Tibial artery (tissue), 4 donors: Measurements from ENCODE around the gene SEMA3E.

Source experiments
- DNase-seq, 2 donors: peaks; one replicate each; pipeline ENCODE4 v3.0.0-alpha.2; 2019
- H3K27ac ChIP-seq, 2 donors: fragments of 200-600 bp; sonication (generic) in 1 of 2; 1 replicate in 1 of 2; 2 replicates in 1 of 2; pipeline ENCODE4 v1.5.1; 2018 to 2019; ENCODE audit warnings: mild to moderate bottlenecking in 1 of 2
- H3K27me3 ChIP-seq, 2 donors: fragments of 200-600 bp; sonication (generic) in 1 of 2; one replicate each; pipeline versions ENCODE4 v1.5.1 to v1.6.0; 2016 to 2019
- H3K36me3 ChIP-seq, 3 donors: fragments of 200-600 bp; sonication (generic) in 2 of 3; one replicate each; pipeline ENCODE4 v1.5.1; 2016 to 2019; ENCODE audit warnings: mild to moderate bottlenecking in 2 of 3
- H3K4me1 ChIP-seq, 4 donors: fragments of 200-600 bp; sonication (generic) in 2 of 4; 1 replicate in 3 of 4; 2 replicates in 1 of 4; pipeline ENCODE4 v1.5.1; 2016 to 2019
- H3K4me3 ChIP-seq, 2 donors: fragments of 200-600 bp; sonication (generic) in 1 of 2; 1 replicate in 1 of 2; 2 replicates in 1 of 2; pipeline ENCODE4 v1.5.1; 2018 to 2019; ENCODE audit warnings: mild to moderate bottlenecking in 2 of 2
- H3K9me3 ChIP-seq, 3 donors: fragments of 200-600 bp; sonication (generic) in 1 of 3; one replicate each; pipeline ENCODE4 v1.5.1; 2016 to 2019
- intact Hi-C: fragments of 100-400 bp; cut with DNase I; formaldehyde crosslinking; loops from one replicate; pipeline ENCODE4 v1.15.0; 2023; ENCODE audit warnings: low total_unique reads
- TF ChIP-seq, protein P1 (sequence below), 2 experiments: fragments of 200-600 bp in 1 of 2; fragments of 450-650 bp in 1 of 2; IDR thresholded peaks; one replicate each; pipeline ENCODE4 v1.5.1; 2017 to 2019; ENCODE audit warnings: antibody characterized with exemption in 2 of 2, mild to moderate bottlenecking in 1 of 2, moderate library complexity in 1 of 2

SEMA3E gene

DNA sequence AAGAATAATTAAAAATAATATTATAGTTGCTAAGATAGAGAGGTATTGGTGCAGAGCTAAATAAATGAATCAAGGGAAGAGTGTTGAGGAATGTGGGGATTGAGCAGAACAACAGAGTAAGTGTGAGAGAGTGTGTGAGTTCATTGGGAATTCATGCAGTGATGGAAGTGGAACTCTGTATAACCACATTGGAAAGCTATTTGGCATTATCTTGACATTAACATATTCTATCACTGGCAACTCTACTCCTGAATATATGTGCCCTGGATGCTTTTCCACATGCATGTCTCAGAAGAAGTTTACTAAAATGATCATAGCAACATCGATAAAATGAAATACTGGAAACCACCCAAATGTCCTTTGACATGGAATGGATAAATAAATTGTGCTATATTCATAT is 164.1 kb downstream of the SEMA3E start:
- H3K9me3 ChIP-seq = no peaks in the 10 kb centered on the region
- H3K27ac ChIP-seq = no peak overlapping the region
- no peak for DNase-seq
- H3K36me3 ChIP-seq = no peaks in the 10 kb centered on the region
- H3K4me3 ChIP-seq = no peak overlapping the region
- no peaks in the 10 kb centered on the region for H3K27me3 ChIP-seq
- no peaks in the 10 kb centered on the region for H3K4me1 ChIP-seq
- intact Hi-C loops = no loop called here
- TF ChIP-seq, protein P1, sequence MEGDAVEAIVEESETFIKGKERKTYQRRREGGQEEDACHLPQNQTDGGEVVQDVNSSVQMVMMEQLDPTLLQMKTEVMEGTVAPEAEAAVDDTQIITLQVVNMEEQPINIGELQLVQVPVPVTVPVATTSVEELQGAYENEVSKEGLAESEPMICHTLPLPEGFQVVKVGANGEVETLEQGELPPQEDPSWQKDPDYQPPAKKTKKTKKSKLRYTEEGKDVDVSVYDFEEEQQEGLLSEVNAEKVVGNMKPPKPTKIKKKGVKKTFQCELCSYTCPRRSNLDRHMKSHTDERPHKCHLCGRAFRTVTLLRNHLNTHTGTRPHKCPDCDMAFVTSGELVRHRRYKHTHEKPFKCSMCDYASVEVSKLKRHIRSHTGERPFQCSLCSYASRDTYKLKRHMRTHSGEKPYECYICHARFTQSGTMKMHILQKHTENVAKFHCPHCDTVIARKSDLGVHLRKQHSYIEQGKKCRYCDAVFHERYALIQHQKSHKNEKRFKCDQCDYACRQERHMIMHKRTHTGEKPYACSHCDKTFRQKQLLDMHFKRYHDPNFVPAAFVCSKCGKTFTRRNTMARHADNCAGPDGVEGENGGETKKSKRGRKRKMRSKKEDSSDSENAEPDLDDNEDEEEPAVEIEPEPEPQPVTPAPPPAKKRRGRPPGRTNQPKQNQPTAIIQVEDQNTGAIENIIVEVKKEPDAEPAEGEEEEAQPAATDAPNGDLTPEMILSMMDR (IDR thresholded peaks at IDR 0.05) = no peak

DNA sequence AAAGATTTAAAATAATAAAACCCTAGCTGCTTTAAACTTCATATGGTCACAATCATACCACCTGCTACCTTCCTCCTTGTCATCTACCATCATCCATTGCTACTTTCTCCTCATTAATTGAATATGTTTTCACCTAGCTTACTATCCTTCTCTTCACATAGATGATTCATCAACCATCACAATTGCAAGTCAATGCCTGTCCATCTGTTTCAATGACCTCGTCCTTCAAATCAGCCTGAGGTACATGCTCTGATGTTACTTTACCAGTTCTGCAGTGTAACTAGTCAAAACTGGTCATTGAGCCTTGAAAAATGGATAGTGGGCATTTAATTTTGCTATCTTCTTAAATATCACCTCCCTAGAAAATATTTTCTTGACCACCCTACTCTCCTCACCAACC is 164.7 kb downstream of the SEMA3E start:
- DNase-seq = no peak
- intact Hi-C loops = no loop called here
- Histone ChIP-seq H3K9me3 (no peaks in the 10 kb centered on the region), H3K4me3 (no peak overlapping the region), H3K27me3 (no peaks in the 10 kb centered on the region), H3K4me1 (no peaks in the 10 kb centered on the region), H3K36me3 (no peaks in the 10 kb centered on the region), H3K27ac (no peak overlapping the region)
- TF ChIP-seq, protein P1 (IDR thresholded peaks at IDR 0.05) = no peak

DNA sequence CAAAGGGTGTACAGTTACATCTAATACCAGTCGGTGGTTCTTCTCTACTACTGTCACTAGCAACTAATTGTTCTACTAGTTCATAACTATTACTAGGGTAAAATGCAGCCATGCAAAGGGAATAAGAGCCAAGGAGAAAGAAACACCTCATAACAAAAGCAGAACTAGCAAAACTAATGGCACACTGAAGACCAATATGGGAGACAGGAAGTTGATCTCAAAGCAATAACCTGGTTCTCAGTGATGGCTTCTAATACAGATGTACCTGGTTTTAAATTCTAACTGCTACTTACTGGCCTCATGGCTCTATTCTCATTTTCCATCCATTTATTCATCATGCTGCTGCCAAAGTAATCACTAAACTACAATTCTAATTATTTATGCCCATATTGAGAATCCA is 170.3 kb downstream of the SEMA3E start:
- H3K4me1 ChIP-seq = peaks cover 0 to 10% (median 0%) of the 10 kb centered on the region in 4 donors
- H3K36me3 ChIP-seq = no peaks in the 10 kb centered on the region
- H3K27me3 ChIP-seq = no peaks in the 10 kb centered on the region
- TF ChIP-seq, protein P1 (IDR thresholded peaks at IDR 0.05) = no peak
- no peaks in the 10 kb centered on the region for H3K9me3 ChIP-seq
- no peak for DNase-seq
- intact Hi-C loops = no loop called here
- H3K4me3 ChIP-seq = no peak overlapping the region
- no peak overlapping the region for H3K27ac ChIP-seq

DNA sequence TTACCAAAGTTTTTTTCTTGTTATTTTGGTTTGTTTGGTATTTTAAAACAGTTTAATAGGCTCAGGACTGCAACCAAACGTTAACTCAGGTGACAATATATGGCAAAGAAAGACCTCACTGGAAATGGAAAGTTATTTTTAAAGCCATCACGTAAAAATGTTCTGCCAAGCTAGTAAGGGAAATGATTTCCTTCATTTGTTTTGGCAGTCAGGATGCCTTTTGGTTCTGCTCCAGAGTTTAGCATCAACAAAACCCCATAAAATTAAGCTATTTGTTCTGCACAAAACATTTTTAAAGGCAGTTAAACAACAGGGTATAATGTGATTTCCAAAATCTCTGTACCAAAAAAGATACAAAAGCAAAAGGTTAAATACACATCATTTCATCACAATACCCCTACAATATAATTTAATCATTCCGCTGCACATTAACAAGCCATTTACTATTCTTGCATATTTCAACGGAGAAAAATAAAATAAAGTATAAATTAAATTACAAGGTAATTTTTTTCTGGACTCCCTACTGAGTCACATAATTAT is 172.4 kb downstream of the SEMA3E start:
- Histone ChIP-seq H3K9me3 (no peaks in the 10 kb centered on the region), H3K4me3 (no peak overlapping the region), H3K27ac (no peak overlapping the region), H3K4me1 (peaks cover 0 to 10% (median 0%) of the 10 kb centered on the region in 4 donors), H3K27me3 (no peaks in the 10 kb centered on the region), H3K36me3 (no peaks in the 10 kb centered on the region)
- TF ChIP-seq, protein P1 (IDR thresholded peaks at IDR 0.05) = no peak
- DNase-seq = no peak
- intact Hi-C loops = no loop called here

DNA sequence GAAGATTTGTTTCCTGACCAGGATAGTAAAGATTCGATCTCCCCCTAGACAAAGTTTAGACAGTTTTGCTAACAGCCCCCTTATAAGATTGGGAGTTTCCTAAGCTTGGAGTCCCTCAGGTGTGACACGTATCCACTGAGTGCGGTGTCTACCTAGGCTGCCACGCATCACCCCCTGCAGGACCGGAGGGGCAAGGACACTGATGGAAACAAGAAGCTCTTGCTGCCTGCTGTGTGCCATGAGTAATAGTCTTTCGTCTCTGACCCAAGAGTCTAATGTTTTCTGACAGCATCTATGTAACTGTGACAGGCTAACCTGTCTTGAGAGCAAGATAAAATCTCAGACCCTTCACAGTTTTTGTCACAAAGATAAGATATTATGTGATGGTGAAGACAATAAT is 173.5 kb downstream of the SEMA3E start:
- no peaks in the 10 kb centered on the region for H3K36me3 ChIP-seq
- no peaks in the 10 kb centered on the region for H3K27me3 ChIP-seq
- no peaks in the 10 kb centered on the region for H3K9me3 ChIP-seq
- no peak overlapping the region for H3K27ac ChIP-seq
- no peak for DNase-seq
- H3K4me1 ChIP-seq = peaks cover 0 to 10% (median 0%) of the 10 kb centered on the region in 4 donors
- TF ChIP-seq, protein P1 (IDR thresholded peaks at IDR 0.05) = no peak
- no peak overlapping the region for H3K4me3 ChIP-seq
- intact Hi-C loops = no loop called here

DNA sequence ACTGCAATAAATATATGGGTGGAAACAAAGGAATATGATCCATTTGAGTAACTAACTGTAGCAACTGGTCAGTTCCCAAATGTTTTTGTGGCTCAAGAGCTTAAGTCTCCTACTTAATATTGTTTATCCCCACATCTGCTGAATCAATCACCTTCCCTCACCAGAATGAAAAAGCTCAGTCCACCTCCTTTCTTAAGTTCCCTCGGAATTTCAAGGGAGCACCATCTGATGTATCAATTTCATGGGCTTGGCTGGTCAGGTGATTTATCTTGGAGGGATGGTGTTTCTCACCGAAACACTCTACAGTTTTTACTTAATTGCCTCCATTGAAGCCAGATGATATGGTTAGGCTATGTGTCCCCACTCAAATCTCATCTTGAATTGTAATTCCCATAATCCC is 176.6 kb downstream of the SEMA3E start:
- no peak for DNase-seq
- TF ChIP-seq, protein P1 (IDR thresholded peaks at IDR 0.05) = no peak
- intact Hi-C loops = no loop called here
- Histone ChIP-seq H3K4me1 (peaks cover 0 to 14% (median 4%) of the 10 kb centered on the region in 4 donors), H3K27me3 (no peaks in the 10 kb centered on the region), H3K27ac (no peak overlapping the region), H3K4me3 (no peak overlapping the region), H3K36me3 (no peaks in the 10 kb centered on the region), H3K9me3 (no peaks in the 10 kb centered on the region)
